ENCODE data around the gene CNTNAP2. TPM values are rescaled to one million over a fixed set of nuclear protein-coding genes. Genes with fewer than 3 reads are reported as not detected.

The CNTNAP2 gene
- total and polyA plus RNA-seq, 8 donors = 0.09 to 1.1 (median 0.38) TPM

DNA sequence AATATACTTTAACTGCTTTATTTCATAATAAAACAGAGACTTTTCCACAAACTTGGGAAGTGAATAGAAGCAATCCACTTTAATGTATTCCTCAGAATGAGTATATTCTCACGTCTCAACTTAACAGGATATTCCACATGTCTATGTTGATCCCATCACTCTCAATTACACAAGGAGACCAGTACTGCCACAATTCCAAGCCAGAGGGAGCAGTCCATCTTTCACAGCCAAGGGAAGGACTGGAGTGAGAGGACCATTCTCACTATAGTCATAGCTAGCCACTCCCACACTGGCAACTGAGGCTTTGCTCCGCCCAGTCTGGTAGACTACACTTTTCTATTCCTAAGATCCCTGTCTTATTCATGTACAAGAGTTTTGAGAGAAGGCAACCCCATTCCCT is 553.9 kb downstream of the CNTNAP2 start:
- ATAC-seq = no peak
- H3K9me3 ChIP-seq = no peaks in the 10 kb centered on the region
- H3K4me3 ChIP-seq = no peak overlapping the region
- FAIRE-seq = no peak
- no peaks in the 10 kb centered on the region for H3K36me3 ChIP-seq
- H3K27me3 ChIP-seq = no peaks in the 10 kb centered on the region
- no peak overlapping the region for H3K27ac ChIP-seq
- intact Hi-C loops (cut with DNase I) = no loop called here
- no peak for DNase-seq
- TF ChIP-seq, protein P1, sequence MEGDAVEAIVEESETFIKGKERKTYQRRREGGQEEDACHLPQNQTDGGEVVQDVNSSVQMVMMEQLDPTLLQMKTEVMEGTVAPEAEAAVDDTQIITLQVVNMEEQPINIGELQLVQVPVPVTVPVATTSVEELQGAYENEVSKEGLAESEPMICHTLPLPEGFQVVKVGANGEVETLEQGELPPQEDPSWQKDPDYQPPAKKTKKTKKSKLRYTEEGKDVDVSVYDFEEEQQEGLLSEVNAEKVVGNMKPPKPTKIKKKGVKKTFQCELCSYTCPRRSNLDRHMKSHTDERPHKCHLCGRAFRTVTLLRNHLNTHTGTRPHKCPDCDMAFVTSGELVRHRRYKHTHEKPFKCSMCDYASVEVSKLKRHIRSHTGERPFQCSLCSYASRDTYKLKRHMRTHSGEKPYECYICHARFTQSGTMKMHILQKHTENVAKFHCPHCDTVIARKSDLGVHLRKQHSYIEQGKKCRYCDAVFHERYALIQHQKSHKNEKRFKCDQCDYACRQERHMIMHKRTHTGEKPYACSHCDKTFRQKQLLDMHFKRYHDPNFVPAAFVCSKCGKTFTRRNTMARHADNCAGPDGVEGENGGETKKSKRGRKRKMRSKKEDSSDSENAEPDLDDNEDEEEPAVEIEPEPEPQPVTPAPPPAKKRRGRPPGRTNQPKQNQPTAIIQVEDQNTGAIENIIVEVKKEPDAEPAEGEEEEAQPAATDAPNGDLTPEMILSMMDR (IDR thresholded peaks at IDR 0.05) = no peak
- no peaks in the 10 kb centered on the region for H3K4me1 ChIP-seq
- WGBS, 2 donors = 89 to 92% methylated on average over 2 of the region's 2 CpGs

DNA sequence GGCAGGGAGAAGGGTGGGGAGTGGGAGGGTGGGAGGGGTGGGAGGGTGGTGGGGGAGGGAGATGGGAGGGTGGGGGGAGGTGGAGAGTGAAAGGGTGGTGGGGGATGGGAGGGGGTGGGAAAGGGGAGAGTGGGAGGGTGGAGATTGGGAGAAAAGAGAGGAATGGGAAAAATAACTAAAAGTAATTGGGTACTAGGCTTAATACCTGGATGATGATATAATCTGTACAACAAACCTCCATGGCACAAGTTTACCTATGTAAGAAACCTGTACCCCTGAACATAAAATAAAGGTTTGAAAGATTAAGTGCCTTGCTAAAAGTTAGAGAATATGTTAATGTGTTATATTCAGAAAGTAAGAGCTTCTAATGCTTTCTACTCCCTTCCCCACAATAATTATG is 564.9 kb downstream of the CNTNAP2 start:
- no peak overlapping the region for H3K27ac ChIP-seq
- no peaks in the 10 kb centered on the region for H3K36me3 ChIP-seq
- FAIRE-seq = no peak
- no peak for ATAC-seq
- intact Hi-C loops (cut with DNase I) = no loop called here
- DNase-seq = no peak
- TF ChIP-seq, protein P1 (IDR thresholded peaks at IDR 0.05) = no peak
- H3K9me3 ChIP-seq = no peaks in the 10 kb centered on the region
- no peaks in the 10 kb centered on the region for H3K4me1 ChIP-seq
- no peaks in the 10 kb centered on the region for H3K27me3 ChIP-seq
- no peak overlapping the region for H3K4me3 ChIP-seq

DNA sequence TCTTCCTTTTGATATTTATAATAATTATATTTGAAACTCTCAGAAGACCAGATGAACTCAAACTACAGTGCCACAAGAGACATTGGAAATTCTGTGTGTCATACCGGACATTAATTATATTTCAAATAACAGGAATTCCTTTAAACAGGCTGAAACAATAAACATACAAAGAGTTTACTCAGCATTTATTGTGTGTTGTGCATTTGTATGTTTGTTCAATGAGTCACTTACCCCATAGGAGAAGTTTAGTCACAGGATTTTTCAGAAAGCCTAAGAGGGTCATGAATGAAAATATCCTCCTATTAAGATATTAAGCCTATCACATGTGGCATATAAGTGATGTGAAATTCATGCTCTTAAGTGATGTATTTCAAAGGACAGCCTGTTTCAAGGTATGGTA is 566.8 kb downstream of the CNTNAP2 start:
- no peak for FAIRE-seq
- no peaks in the 10 kb centered on the region for H3K4me1 ChIP-seq
- WGBS, 2 donors = 88 to 90% methylated on average over 1 of the region's 1 CpG
- no peak for ATAC-seq
- no peaks in the 10 kb centered on the region for H3K27me3 ChIP-seq
- no peak overlapping the region for H3K4me3 ChIP-seq
- H3K27ac ChIP-seq = no peak overlapping the region
- TF ChIP-seq, protein P1 (IDR thresholded peaks at IDR 0.05) = no peak
- intact Hi-C loops (cut with DNase I) = no loop called here
- no peaks in the 10 kb centered on the region for H3K9me3 ChIP-seq
- H3K36me3 ChIP-seq = no peaks in the 10 kb centered on the region
- DNase-seq = no peak

DNA sequence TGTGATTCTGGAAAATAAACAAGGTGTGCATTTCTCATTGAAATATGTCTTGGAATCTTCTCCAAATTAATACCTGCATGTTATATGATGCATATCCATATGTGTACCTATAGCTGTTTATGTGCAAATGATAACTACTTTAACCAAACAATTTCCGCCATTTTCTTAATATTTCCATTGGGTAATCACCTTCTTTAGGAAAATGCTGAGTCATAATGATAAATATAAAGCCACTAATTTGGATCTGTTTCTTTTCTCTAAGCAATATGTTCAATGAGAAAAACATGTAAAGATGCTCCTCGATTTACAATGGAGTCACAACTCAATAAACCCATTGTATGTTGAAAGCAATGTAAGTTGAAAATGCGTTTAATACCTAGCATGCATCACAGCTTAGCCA is 574.4 kb downstream of the CNTNAP2 start:
- Histone ChIP-seq H3K27me3 (no peaks in the 10 kb centered on the region), H3K36me3 (no peaks in the 10 kb centered on the region), H3K4me3 (no peak overlapping the region), H3K9me3 (no peaks in the 10 kb centered on the region), H3K27ac (no peak overlapping the region), H3K4me1 (no peaks in the 10 kb centered on the region)
- TF ChIP-seq, protein P1 (IDR thresholded peaks at IDR 0.05) = no peak
- intact Hi-C loops (cut with DNase I) = no loop called here
- ATAC-seq (no peak), FAIRE-seq (no peak), DNase-seq (no peak)
- WGBS, 2 donors = 80 to 83% methylated on average over 3 of the region's 3 CpGs

DNA sequence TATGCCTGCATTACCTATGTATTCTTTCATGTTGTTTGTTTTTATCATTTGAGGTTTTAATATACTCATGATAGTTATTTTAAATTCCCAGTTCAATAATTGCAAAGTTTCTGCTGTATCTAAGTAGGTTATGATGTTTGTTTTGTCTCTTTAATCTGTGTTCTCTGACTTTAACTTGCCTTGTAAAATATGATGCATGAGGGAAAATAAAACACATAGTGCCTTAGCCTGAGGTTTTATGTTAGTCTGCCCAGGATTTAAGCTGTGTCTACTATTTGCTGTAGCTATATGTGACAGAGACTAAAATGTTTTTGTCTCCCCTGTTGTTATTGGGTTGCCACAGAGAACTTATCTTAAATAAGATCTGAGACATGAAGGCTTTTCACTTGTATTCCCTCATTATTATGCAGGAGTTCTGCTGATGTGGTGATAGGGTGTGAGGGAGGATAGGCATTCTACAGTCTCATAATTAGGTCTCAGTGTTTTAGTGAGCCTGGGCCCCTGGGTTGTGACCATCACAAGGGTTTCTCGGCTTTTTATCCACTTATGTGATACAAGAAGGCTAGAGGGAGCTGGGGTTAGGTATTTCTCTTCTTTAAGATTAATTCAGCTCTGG is 582.5 kb downstream of the CNTNAP2 start:
- no peak for FAIRE-seq
- Histone ChIP-seq H3K4me1 (peaks cover 0 to 10% (median 4%) of the 10 kb centered on the region in 3 donors), H3K4me3 (no peak overlapping the region), H3K27ac (no peak overlapping the region), H3K27me3 (no peaks in the 10 kb centered on the region), H3K9me3 (no peaks in the 10 kb centered on the region), H3K36me3 (no peaks in the 10 kb centered on the region)
- no peak for DNase-seq
- whole genome bisulfite sequencing, 2 donors = 90 to 100% methylated on average over 1 of the region's 1 CpG
- intact Hi-C loops (cut with DNase I) = no loop called here
- no peak for ATAC-seq
- TF ChIP-seq, protein P1 (IDR thresholded peaks at IDR 0.05) = no peak
